Measurements from ENCODE around the gene APBB1IP. TPM values are rescaled to one million over a fixed set of nuclear protein-coding genes. Genes with fewer than 3 reads are reported as not detected.

Gene APBB1IP
- total and polyA plus RNA-seq, 5 donors = 2.8 to 8.4 (median 6.7) TPM

- Histone ChIP-seq H3K27ac (ENCODE audit: low read length) (no peak overlapping the region), H3K4me3 (ENCODE audit: low read length) (no peak overlapping the region), H3K27me3 (ENCODE audit: control insufficient read depth, insufficient read depth) (no peaks in the 10 kb centered on the region), H3K9me3 (ENCODE audit: control insufficient read depth, low read length) (no peaks in the 10 kb centered on the region), H3K4me1 (ENCODE audit: control insufficient read depth, insufficient read depth, low read length) (no peaks in the 10 kb centered on the region)
- intact Hi-C loops (cut with DNase I) = no loop called here
- DNase-seq (no peak), ATAC-seq (no peak)
- 72% methylated on average over 7 of the region's 7 CpGs for whole genome bisulfite sequencing
Measured at GRCh38 chr10:26534384-26534783, 96.2 kb downstream of the APBB1IP start.

GRCh38 chr10:26540601-26541000 is 102.5 kb downstream of the APBB1IP start:
- Histone ChIP-seq H3K9me3 (ENCODE audit: control insufficient read depth, low read length) (no peaks in the 10 kb centered on the region), H3K27me3 (ENCODE audit: control insufficient read depth, insufficient read depth) (no peaks in the 10 kb centered on the region), H3K4me1 (ENCODE audit: control insufficient read depth, insufficient read depth, low read length) (no peaks in the 10 kb centered on the region), H3K4me3 (ENCODE audit: low read length) (no peak overlapping the region), H3K27ac (ENCODE audit: low read length) (no peak overlapping the region)
- 33% methylated on average over 5 of the region's 5 CpGs for WGBS
- ATAC-seq = no peak
- DNase-seq = no peak
- intact Hi-C loops (cut with DNase I) = no loop called here

GRCh38 chr10:26543567-26544306 is 105.6 kb downstream of the APBB1IP start:
- Histone ChIP-seq H3K27ac (ENCODE audit: low read length) (no peak overlapping the region), H3K27me3 (ENCODE audit: control insufficient read depth, insufficient read depth) (no peaks in the 10 kb centered on the region), H3K4me3 (ENCODE audit: low read length) (no peak overlapping the region), H3K9me3 (ENCODE audit: control insufficient read depth, low read length) (no peaks in the 10 kb centered on the region), H3K4me1 (ENCODE audit: control insufficient read depth, insufficient read depth, low read length) (no peaks in the 10 kb centered on the region)
- intact Hi-C loops (cut with DNase I) = no loop called here
- 77% methylated on average over 7 of the region's 7 CpGs for WGBS
- ATAC-seq (no peak), DNase-seq (no peak)

GRCh38 chr10:26544932-26545331 is 106.8 kb downstream of the APBB1IP start:
- no peak for ATAC-seq
- Histone ChIP-seq H3K4me3 (ENCODE audit: low read length) (no peak overlapping the region), H3K9me3 (ENCODE audit: control insufficient read depth, low read length) (no peaks in the 10 kb centered on the region), H3K27me3 (ENCODE audit: control insufficient read depth, insufficient read depth) (no peaks in the 10 kb centered on the region), H3K27ac (ENCODE audit: low read length) (no peak overlapping the region), H3K4me1 (ENCODE audit: control insufficient read depth, insufficient read depth, low read length) (no peaks in the 10 kb centered on the region)
- no peak for DNase-seq
- intact Hi-C loops (cut with DNase I) = no loop called here

GRCh38 chr10:26550774-26551526 is 112.8 kb downstream of the APBB1IP start:
- Histone ChIP-seq H3K9me3 (ENCODE audit: control insufficient read depth, low read length) (no peaks in the 10 kb centered on the region), H3K27ac (ENCODE audit: low read length) (no peak overlapping the region), H3K4me3 (ENCODE audit: low read length) (no peak overlapping the region), H3K27me3 (ENCODE audit: control insufficient read depth, insufficient read depth) (no peaks in the 10 kb centered on the region), H3K4me1 (ENCODE audit: control insufficient read depth, insufficient read depth, low read length) (no peaks in the 10 kb centered on the region)
- ATAC-seq (no peak), DNase-seq (no peak)
- WGBS = 80% methylated on average over 15 of the region's 15 CpGs
- intact Hi-C loops (cut with DNase I) = loop anchor here in 2 of 4 donors (10.0 kb wide), 1 partner anchor 676 kb away; no protein-coding TSS in a partner anchor

- Histone ChIP-seq H3K9me3 (ENCODE audit: control insufficient read depth, low read length) (no peaks in the 10 kb centered on the region), H3K4me1 (ENCODE audit: control insufficient read depth, insufficient read depth, low read length) (no peaks in the 10 kb centered on the region), H3K4me3 (ENCODE audit: low read length) (no peak overlapping the region), H3K27me3 (ENCODE audit: control insufficient read depth, insufficient read depth) (no peaks in the 10 kb centered on the region), H3K27ac (ENCODE audit: low read length) (no peak overlapping the region)
- ATAC-seq (no peak), DNase-seq (no peak)
- intact Hi-C loops (cut with DNase I) = loop anchor here in 2 of 4 donors (10.0 kb wide), 1 partner anchor 679 kb away; no protein-coding TSS in a partner anchor
- WGBS = 78% methylated on average over 5 of the region's 5 CpGs
Measured at GRCh38 chr10:26554246-26554645, 116.1 kb downstream of the APBB1IP start.

GRCh38 chr10:26555719-26556368 is 117.7 kb downstream of the APBB1IP start:
- no peaks in the 10 kb centered on the region for H3K27me3 ChIP-seq (ENCODE audit: control insufficient read depth, insufficient read depth)
- H3K4me1 ChIP-seq (ENCODE audit: control insufficient read depth, insufficient read depth, low read length) = no peaks in the 10 kb centered on the region
- DNase-seq = peak; percentile 48 to 74 (median 55)
- WGBS = 44% methylated on average over 8 of the region's 8 CpGs
- H3K9me3 ChIP-seq (ENCODE audit: control insufficient read depth, low read length) = no peaks in the 10 kb centered on the region
- no peak overlapping the region for H3K27ac ChIP-seq (ENCODE audit: low read length)
- no peak overlapping the region for H3K4me3 ChIP-seq (ENCODE audit: low read length)
- intact Hi-C loops (cut with DNase I) = loop anchor here (2.0 to 10.0 kb wide), 4 partner anchors 219 to 681 kb away; no protein-coding TSS in a partner anchor
- peak; percentile 79 to 80 for ATAC-seq

GRCh38 chr10:26556748-26557640 is 118.9 kb downstream of the APBB1IP start:
- no peaks in the 10 kb centered on the region for H3K4me1 ChIP-seq (ENCODE audit: control insufficient read depth, insufficient read depth, low read length)
- H3K4me3 ChIP-seq (ENCODE audit: low read length) = no peak overlapping the region
- no peaks in the 10 kb centered on the region for H3K9me3 ChIP-seq (ENCODE audit: control insufficient read depth, low read length)
- H3K27ac ChIP-seq (ENCODE audit: low read length) = no peak overlapping the region
- WGBS = 20% methylated on average over 9 of the region's 9 CpGs
- no peaks in the 10 kb centered on the region for H3K27me3 ChIP-seq (ENCODE audit: control insufficient read depth, insufficient read depth)
- intact Hi-C loops (cut with DNase I) = loop anchor here (2.0 to 10.0 kb wide), 4 partner anchors 220 to 682 kb away; no protein-coding TSS in a partner anchor
- DNase-seq (no peak), ATAC-seq (peak; percentile 75 to 79)

GRCh38 chr10:26557641-26558014 is 119.5 kb downstream of the APBB1IP start:
- H3K27me3 ChIP-seq (ENCODE audit: control insufficient read depth, insufficient read depth) = no peaks in the 10 kb centered on the region
- DNase-seq = no peak
- intact Hi-C loops (cut with DNase I) = loop anchor here (2.0 to 10.0 kb wide), 4 partner anchors 220 to 683 kb away; no protein-coding TSS in a partner anchor
- no peak overlapping the region for H3K27ac ChIP-seq (ENCODE audit: low read length)
- H3K9me3 ChIP-seq (ENCODE audit: control insufficient read depth, low read length) = no peaks in the 10 kb centered on the region
- H3K4me3 ChIP-seq (ENCODE audit: low read length) = no peak overlapping the region
- peak; percentile 35 to 53 for ATAC-seq
- no peaks in the 10 kb centered on the region for H3K4me1 ChIP-seq (ENCODE audit: control insufficient read depth, insufficient read depth, low read length)
- 40% methylated on average over 5 of the region's 5 CpGs for WGBS

Measured in right cardiac atrium (tissue), 5 donors.